Omental fat pad (tissue), 4 donors: ENCODE results near the gene FAM163B. TPM values are rescaled to one million over a fixed set of nuclear protein-coding genes. Genes with fewer than 3 reads are reported as not detected.

Source experiments
- ATAC-seq: fragments of 150-250 bp; one replicate; pipeline ENCODE4 v1.9.1; 2016; ENCODE audit warnings: mild to moderate bottlenecking, moderate library complexity; ENCODE audit not compliant: low FRiP score
- DNase-seq: peaks from one replicate; pipeline ENCODE4 v3.0.0-alpha.2; 2019; ENCODE audit warnings: low spot score
- total RNA-seq, 4 donors: library from RNA; depleted of rRNA; stranded (reverse); fragments of >200 nt; gene quantifications; one replicate each; pipeline ENCODE4 v1.1.0, GENCODE V29; 2016
- TF ChIP-seq, protein P1 (sequence below), 3 donors: fragments of 450-650 bp; IDR thresholded peaks; one replicate each; pipeline ENCODE4 v1.5.1; 2016 to 2017; ENCODE audit warnings: antibody characterized with exemption in 3 of 3, mild to moderate bottlenecking in 3 of 3, moderate library complexity in 2 of 3

The FAM163B gene
- total RNA-seq, 4 donors from 2014 or later = not detected

DNA sequence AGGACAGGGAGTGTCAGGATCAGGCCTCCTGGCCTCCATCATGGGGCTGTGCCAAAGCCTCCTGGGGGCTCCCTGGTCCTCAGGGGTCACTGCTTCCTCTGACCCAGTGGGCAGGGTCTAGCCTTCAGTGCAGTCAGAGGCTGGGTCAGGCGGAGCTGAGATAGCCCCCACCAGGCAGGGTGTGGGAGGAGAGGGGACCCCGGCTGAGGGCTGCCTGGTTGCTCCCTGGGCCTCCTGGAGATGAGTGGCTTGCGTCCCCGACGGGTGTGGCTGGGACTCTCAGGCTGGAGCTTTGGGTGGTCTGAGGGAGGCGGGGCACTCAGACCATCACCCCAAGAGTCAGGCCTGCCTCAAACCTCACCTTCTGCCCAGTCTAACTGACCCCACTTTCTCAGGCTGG, 21.7 kb downstream of the FAM163B start:
- ATAC-seq (no peak), DNase-seq (no peak)
- TF ChIP-seq, protein P1, sequence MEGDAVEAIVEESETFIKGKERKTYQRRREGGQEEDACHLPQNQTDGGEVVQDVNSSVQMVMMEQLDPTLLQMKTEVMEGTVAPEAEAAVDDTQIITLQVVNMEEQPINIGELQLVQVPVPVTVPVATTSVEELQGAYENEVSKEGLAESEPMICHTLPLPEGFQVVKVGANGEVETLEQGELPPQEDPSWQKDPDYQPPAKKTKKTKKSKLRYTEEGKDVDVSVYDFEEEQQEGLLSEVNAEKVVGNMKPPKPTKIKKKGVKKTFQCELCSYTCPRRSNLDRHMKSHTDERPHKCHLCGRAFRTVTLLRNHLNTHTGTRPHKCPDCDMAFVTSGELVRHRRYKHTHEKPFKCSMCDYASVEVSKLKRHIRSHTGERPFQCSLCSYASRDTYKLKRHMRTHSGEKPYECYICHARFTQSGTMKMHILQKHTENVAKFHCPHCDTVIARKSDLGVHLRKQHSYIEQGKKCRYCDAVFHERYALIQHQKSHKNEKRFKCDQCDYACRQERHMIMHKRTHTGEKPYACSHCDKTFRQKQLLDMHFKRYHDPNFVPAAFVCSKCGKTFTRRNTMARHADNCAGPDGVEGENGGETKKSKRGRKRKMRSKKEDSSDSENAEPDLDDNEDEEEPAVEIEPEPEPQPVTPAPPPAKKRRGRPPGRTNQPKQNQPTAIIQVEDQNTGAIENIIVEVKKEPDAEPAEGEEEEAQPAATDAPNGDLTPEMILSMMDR (IDR thresholded peaks at IDR 0.05) = no peak

DNA sequence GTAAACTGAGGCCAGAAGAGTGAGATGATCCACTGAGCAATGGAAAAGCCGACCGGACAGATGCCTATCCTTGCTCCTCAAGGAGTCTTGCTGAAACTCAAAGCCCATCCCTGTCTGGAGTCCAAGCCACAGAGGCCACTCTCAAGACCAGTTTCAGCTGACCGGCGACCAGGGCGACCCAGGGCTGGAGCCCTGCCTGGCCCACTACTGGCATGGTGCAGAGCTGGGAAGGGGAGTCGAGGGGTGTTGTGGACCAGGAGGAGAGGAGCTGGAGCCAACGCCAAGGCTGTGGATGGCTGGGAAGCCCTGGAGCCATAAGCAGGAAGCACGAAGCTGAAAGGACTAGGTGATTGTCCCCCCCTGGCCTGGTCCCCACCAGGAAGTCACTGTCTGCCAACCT, 22.1 kb downstream of the FAM163B start:
- TF ChIP-seq, protein P1 (IDR thresholded peaks at IDR 0.05) = no peak
- DNase-seq = no peak
- no peak for ATAC-seq

DNA sequence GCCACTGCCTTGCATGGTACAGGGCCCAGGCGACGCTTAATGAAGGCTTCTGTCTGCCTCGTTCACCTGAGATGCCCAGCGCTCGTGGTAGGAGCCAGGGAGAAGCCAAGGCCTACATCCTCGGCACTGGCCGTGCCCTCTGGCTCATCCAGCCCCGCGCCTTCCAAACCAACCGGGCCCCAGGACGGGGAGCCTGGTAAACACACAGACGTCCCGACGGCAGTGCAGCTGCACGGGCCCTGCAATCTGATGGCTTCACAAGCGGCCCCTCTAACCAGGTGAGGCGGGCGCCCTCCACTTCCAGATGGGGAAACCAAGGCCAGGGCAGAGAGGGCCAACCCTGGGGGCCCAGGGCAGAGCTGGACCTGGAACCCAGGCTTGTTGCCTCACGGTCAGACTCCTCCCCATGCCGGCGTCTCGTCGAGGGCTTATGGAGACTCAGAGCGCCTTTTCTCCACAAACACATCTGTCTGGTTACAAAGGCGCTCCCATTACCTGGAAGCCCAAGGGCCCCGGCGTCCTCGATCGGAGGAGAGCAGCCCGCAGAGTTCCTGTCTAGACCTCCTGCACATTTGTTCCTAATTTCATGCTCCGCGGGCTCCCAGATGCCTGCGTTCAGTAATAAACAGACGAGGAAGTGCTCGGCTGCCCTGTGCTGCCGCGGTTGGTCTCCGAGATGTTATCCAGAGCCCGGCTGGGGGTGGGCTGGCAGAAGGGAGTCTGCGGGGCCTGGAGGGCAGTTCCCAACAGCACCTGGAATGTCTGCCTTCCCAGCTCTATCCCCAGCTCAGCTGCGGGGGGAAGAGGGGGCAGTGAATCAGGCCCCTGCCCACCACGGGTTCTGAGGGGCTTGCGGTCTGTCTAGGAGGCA, 23.5 kb downstream of the FAM163B start:
- no peak for ATAC-seq
- TF ChIP-seq, protein P1 (IDR thresholded peaks at IDR 0.05) = no peak
- no peak for DNase-seq

DNA sequence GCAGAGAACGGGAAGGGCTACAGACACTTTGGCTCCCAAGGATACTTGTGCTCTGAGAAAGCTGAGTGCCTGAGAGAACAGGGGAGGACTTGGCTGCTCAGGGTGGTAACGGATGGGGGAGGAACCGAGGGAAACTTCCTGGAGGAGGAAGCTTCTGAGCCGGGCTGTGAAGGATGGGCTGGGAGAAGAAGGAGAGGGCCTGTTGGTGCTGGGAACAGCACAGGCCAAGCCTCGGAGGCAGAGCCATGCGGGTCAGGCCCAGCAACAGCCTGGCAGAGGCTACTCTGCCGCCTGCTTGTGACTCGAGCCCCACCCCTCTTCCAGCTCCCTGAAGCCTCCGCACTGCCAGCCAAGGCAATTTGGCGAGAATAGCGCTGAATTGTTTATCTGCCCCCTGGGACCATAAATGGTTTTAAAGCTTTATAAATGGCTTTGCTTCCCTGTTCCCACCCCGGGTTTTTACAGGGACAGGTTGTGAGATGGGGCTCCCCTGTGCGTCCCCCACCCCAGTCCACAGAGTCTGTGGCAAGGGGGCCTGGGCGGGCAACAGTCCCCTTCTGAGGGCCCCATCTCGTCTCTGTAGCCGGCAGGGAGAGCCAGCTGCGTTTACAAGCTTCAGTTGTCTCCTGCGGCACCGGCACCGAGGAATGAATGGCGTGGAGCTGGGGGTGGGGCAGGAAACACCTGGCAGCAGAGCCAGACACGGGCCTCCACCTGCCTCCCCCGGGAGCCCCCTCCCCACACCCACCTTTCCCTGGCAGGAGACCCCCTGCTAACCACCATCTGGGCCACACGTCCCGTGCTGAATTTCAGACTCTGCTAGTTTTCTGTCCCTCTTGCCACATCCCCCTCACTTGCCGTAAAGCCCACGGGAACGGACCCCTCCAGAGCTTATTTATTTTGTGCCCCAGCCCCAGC, 24.4 kb downstream of the FAM163B start:
- DNase-seq (no peak), ATAC-seq (no peak)
- TF ChIP-seq, protein P1 (IDR thresholded peaks at IDR 0.05) = no peak

DNA sequence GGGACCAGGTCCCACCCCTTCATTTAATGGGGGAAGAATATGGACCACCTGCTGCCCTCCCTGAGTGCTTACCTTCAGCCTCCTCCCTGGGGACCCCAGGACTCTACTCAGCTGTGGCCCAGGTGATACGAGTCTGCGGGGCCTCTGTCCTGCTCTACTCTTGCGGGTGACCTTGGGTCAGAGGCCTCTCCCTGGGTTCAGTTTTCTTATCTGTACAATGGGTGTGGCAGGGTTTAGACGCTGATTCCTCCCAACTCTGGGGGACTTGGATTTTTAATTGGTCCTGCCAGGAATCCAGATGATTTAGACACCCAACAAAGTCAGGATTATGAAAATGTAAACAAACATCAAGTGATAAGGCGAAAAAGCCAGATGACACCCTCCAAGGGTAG, 25.0 kb downstream of the FAM163B start:
- TF ChIP-seq, protein P1 (IDR thresholded peaks at IDR 0.05) = no peak
- no peak for ATAC-seq
- DNase-seq = no peak

DNA sequence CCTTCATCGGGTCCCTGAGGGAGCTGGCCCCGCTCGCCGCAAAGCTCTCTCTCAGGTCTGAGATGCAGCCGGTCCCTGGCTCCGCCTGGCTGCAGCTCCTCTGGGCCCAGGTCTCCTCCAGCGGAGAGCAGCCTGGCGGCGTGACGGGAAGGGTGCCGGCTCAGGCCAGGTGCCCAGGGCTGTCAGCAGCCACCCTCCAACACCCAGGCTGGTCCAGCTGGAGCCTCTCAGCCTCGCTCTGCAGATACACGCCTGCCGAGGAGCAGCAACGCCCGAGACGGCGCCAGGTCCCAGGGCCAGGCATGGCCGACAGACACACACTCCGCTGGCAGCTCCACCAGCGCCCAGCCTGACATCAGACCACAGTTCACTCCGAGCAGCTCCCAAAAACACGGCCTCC, 25.6 kb downstream of the FAM163B start:
- ATAC-seq (no peak), DNase-seq (no peak)
- TF ChIP-seq, protein P1 (IDR thresholded peaks at IDR 0.05) = no peak
